Activated naive CD4-positive, alpha-beta T cell (primary cell): ENCODE data around the gene DOCK1.

Experiments
- DNase-seq, 4 experiments: peaks; one replicate each; lab custom pipeline; 2025; lab: John Stamatoyannopoulos, UW

DOCK1 gene

GRCh38 chr10:126955396-126955795 is 50.2 kb downstream of the DOCK1 start:
- DNase-seq: no peak

DNA sequence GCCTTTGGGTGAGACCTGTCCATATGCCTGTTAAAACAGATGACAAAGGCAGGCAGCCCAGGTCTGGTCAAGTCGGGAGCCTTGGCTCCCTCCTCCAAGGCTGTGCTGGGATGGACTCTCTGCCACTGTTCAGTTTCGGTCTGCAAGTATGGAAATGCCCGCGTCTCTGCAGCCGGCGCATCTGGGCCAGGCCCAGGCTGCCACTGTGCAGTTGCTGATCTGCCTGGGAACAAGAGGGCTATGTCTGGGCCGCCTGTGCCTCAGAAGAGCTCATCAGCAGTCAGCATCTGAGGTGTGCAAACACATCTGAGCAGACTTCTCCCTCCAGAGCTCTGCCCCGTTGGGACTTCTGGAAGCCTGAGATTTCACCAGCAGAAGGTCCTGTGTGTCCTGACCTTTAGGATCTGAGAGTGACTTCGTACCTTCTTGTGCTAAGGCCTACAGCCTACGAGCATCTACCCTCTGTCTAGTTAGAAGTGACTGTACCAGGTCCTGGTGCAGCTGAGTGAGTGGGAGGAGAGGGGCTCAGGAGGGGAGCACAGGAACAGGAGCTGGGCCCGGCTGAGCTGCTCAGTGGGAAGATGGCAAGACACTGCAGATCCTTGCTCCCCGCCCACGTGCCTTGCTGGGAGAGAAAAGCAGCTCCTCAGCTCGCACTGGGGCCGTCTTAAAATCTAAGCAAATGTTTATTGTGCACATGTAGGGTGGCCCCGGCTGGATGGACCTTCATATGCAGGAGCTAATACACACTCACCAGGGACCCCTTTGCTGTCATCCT is 50.9 kb downstream of the DOCK1 start:
- no peak for DNase-seq

DNA sequence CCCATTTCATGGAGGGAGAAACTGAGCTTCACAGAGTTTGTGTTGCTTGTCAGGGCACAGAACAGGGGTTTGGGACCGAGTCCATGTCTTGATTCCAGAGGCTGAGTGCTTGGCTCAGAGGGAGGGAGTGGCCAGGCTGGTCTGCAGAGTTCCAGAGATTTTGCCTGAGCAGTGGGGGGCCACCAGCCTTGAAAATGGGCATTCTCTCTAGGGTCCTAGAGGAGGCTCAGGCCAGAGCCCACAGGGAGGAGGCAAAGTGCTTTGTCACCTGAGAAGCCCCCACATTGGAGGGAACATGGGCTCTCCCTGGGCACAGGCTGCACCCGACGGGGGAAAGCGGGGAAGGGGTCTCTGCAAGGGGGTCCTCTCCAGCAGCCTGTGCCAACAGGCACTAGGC is 51.5 kb downstream of the DOCK1 start:
- no peak for DNase-seq

DNA sequence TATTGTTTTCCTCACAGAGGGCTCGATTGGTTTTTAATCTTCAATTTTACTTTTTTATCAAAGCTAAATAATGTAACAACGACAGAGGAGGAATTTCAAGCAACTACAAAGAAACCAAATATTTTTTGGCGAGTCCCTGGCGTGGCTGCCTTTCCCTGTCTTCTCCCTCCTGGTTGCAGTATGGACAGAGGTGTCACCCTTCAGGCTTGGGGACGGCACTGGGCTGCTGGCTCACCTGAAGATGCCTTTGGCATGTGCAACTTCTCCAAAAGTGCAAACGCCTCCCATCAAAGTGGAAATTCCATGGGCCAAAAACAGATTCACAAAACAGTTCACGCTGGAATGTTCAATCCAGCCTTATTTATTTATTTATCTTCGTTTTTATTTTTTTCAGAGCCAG is 51.9 kb downstream of the DOCK1 start:
- no peak for DNase-seq

DNA sequence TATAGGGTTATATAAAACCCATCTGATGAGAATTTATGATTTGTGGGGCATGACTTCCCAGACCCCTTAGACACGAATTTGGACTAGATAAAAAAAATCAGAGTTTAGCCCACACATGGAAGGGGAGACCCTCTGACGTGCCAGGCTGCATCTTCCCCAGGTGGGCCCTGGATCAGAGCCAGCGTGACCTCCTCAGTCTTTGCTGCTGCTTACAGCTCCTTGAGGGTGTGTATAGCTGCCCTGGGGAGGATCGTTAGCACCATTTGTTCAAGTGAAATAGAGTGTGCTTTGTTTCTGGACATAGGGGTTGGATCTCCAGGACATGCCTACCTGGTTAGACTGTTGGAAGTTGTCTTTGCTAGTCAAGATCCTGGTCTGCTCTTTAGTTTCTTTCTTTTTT is 54.2 kb downstream of the DOCK1 start:
- no peak for DNase-seq

GRCh38 chr10:126959906-126960685 is 54.9 kb downstream of the DOCK1 start:
- no peak for DNase-seq

DNA sequence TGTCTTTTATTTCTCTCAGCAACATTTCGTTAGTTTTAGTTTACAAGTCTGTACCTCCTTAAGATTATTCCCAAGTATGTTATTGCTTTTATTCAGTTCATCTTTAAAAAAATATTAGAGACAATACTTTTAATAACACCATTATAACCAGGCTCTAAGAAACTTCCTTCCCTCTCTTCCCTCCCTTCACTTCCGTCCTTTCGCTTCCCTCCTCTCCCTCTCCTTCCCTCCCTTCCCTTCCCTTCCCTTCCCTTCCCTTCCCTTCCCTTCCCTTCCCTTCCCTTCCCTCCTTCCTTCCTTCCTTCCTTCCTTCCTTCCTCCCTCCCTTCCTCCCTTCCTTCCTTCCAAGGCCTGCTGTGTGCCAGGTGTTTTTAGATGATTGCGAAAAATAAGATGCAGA is 58.1 kb downstream of the DOCK1 start:
- no peak for DNase-seq

GRCh38 chr10:126964190-126964589 is 59.0 kb downstream of the DOCK1 start:
- DNase-seq: no peak

- DNase-seq: no peak
These were observed 61.7 kb downstream of the DOCK1 start for GRCh38 chr10:126966938-126967337.

DNA sequence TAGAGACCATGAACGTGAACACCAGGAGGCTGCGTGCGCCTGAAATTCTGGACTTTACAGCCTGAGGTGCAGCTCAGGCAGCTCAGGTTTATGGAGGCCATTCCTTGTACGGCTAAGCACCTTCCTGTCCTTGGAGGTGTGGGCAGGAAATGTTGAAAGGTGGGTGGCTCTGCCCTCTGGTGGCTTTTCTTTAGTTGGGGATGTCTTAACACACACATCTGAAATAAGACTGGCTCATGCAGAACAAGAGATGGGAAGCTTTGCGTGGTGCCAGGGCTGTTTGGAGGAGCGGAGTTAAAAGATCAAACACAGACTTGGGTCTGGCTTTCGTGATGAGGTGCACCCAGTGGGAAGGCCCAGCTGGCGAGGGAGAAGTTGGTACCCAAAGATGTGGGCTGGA is 64.1 kb downstream of the DOCK1 start:
- no peak for DNase-seq

- no peak for DNase-seq
These were observed 67.6 kb downstream of the DOCK1 start for GRCh38 chr10:126972635-126973414.

DNA sequence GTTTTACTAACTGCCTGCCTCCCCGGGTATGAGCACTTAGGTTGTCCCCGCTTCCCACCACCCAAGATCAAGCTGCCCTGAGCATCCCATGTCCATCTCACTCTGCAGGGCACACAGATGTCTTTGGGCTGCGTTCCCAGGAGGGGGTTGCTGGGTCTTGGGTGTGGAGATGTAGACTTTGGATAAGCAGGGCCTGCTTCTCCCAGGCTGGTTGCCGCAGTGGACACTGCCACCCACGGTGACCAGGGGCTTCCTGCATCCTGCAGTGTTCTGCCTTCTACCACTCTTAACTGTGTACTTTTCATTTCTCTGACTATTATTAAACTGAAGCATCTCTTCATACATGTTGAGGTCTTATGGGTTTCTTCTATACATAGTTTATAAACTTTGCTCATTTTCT is 70.0 kb downstream of the DOCK1 start:
- no peak for DNase-seq

- no peak for DNase-seq
These were observed 72.0 kb downstream of the DOCK1 start for GRCh38 chr10:126977216-126977615.

GRCh38 chr10:126979311-126979710 is 74.1 kb downstream of the DOCK1 start:
- no peak for DNase-seq

- DNase-seq: no peak
These were observed 88.0 kb downstream of the DOCK1 start for GRCh38 chr10:126993208-126993607.

DNA sequence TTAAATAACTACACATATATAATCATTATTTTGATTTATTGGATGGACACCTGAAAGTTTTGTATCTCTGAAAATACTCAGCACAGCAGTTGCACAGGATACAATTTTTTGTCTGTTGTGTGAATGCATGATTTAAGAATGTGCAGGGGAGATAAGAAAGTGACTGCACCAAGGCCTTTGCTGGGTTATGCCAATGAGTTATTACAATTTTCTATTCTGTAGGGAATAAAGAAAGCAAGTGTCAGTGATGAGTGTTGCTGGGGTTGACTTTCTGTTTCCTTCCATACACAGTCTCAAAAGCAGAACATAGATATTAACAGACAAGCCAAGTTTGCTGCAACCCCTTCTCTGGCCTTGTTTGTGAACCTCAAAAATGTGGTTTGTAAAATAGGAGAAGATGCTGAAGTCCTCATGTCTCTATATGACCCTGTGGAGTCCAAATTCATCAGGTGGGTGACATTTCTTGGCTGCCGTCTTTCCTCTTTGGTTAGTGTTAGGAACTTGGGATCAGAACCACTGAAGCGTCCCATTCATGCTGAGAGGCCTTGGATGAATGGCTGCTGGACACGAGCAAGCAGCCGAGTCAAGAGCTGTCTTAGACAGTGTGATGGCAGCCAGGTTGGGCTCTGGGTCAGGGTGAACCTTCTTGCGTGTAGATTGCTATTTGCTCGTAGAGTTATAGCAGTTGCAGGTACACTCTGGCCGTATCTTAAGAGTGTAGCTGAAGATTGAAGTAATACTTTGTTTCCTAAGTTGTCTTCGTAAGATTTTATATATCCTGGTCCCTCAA is 92.8 kb downstream of the DOCK1 start:
- no peak for DNase-seq

- DNase-seq: no peak
These were observed 95.4 kb downstream of the DOCK1 start for GRCh38 chr10:127000598-127000997.

DNA sequence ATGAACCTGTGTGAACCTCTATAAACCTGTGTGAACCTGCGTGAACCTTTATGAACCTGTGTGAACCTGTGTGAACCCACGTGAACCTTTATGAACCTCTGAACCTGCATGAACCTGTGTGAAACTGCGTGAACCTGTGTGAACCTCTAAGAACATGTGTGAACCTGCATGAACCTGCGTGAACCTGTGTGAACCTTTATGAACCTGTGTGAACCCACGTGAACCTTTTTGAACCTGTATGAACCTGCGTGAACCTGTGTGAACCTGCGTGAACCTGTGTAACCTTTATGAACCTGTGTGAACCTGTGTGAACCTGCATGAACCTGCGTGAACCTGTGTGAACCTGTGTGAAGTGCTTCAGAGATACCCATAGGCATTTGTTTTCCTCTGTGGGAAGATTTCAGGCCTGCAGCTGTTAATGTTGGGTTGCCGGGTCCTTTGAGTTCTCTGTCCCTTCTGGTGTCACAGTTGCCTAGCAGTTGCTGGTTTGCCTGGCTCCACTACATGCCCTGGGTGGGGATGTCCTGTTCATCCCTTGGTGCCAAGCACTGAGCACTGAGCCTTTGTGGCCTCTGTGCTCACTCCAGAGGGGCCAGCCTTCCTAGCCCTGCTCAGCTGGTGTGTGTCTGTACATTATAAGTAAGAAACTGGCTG is 97.9 kb downstream of the DOCK1 start:
- no peak for DNase-seq

DNA sequence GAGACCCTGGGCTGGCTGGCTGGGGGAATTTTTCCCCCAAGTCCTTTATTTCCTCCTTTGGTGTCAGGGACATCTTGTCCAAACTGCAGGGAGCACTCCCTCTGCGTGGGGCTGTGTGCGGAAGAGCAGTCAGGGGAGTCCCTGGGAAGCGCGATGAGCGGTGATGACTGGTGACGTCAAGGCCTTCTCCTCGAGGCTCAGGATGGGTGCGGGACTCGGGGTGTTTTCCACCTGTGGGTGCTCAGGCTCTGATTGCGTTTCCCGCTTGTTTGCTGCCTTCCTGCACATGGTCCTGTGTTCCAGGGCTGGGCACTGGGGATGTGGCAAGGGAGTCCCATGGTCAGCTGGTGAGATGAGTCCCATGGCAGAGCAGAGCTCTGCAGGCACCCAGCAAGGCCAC is 101.2 kb downstream of the DOCK1 start:
- DNase-seq: no peak

GRCh38 chr10:127009366-127009765 is 104.1 kb downstream of the DOCK1 start:
- no peak for DNase-seq

GRCh38 chr10:127011174-127011573 is 105.9 kb downstream of the DOCK1 start:
- DNase-seq: no peak
